Gastroesophageal sphincter (tissue), 3 donors: ENCODE results near the gene ZNF385B.

Experiments
- CTCF ChIP-seq, 4 experiments: fragments of 200-600 bp in 2 of 4; fragments of 450-650 bp in 2 of 4; sonication (generic) in 1 of 4; IDR thresholded peaks; one replicate each; pipeline ENCODE4 v1.5.1; 2017 to 2019; ENCODE audit warnings: antibody characterized with exemption in 4 of 4, mild to moderate bottlenecking in 2 of 4, moderate library complexity in 2 of 4
- POLR2A ChIP-seq, 2 donors: fragments of 450-650 bp; IDR thresholded peaks; one replicate each; pipeline ENCODE4 v1.6.1; 2017; ENCODE audit warnings: antibody characterized with exemption in 2 of 2, mild to moderate bottlenecking in 2 of 2, moderate library complexity in 1 of 2
- POLR2AphosphoS5 ChIP-seq: sonication (generic); formaldehyde crosslinking; IDR thresholded peaks from one replicate; pipeline ENCODE4 v1.6.1; 2017; ENCODE audit warnings: antibody characterized with exemption

GRCh38 chr2:179826297-179826696, 35.1 kb downstream of the ZNF385B start:
- TF ChIP-seq POLR2A (IDR thresholded peaks at IDR 0.05), result no peak
- TF ChIP-seq POLR2AphosphoS5, result no peak
- no peak for TF ChIP-seq CTCF (IDR thresholded peaks at IDR 0.05)
